Effector memory CD8-positive, alpha-beta T cell (primary cell): Measurements from ENCODE around the gene CLOCK.

ENCODE experiments used
- ATAC-seq: fragments of 150-1000 bp; cut with Tn5 transposase; replicated peaks from 2 replicates; pipeline ENCODE4 v1.10.0; 2021; ENCODE audit warnings: mild to moderate bottlenecking, moderate library complexity
- DNase-seq, 3 experiments: peaks; one replicate each; pipeline ENCODE4 v3.0.0; 2021
- H3K27ac Mint-ChIP-seq, 2 donors: one replicate each; pipeline ENCODE4 v1.8.0; 2022; ENCODE audit warnings: mild to moderate bottlenecking in 2 of 2, mixed read lengths in 2 of 2, moderate library complexity in 2 of 2
- H3K27me3 Mint-ChIP-seq, 2 donors: one replicate each; pipeline ENCODE4 v1.8.0; 2022; ENCODE audit warnings: mixed read lengths in 2 of 2
- H3K36me3 Mint-ChIP-seq: one replicate; pipeline ENCODE4 v1.8.0; 2022; ENCODE audit warnings: mild to moderate bottlenecking, moderate library complexity, mixed read lengths; ENCODE audit not compliant: insufficient read depth
- H3K4me1 Mint-ChIP-seq, 2 donors: one replicate each; pipeline ENCODE4 v1.8.0; 2022; ENCODE audit warnings: low read depth in 2 of 2, mixed read lengths in 2 of 2
- H3K4me3 Mint-ChIP-seq, 2 donors: one replicate each; pipeline ENCODE4 v1.8.0; 2022; ENCODE audit warnings: mild to moderate bottlenecking in 2 of 2, mixed read lengths in 2 of 2, moderate library complexity in 2 of 2
- H3K9me3 Mint-ChIP-seq, 2 donors: one replicate each; pipeline ENCODE4 v1.8.0; 2022; ENCODE audit warnings: mixed read lengths in 2 of 2

CLOCK gene

GRCh38 chr4:55410431-55410830 lies 136.3 kb downstream of the CLOCK start:
- no peak for ATAC-seq
- Mint-ChIP-seq H3K36me3 (peaks cover 41% of the 10 kb centered on the region), H3K4me1 (peaks cover 26 to 33% of the 10 kb centered on the region in 2 donors), H3K27ac (peak overlapping the region; percentile 49 to 74), H3K27me3 (no peaks in the 10 kb centered on the region), H3K9me3 (no peaks in the 10 kb centered on the region), H3K4me3 (no peak overlapping the region)
- no peak for DNase-seq

GRCh38 chr4:55409468-55410171 lies 137.1 kb downstream of the CLOCK start:
- Mint-ChIP-seq H3K27ac (peak overlapping the region; percentile 49 to 74), H3K9me3 (no peaks in the 10 kb centered on the region), H3K4me3 (no peak overlapping the region), H3K4me1 (peaks cover 31 to 33% of the 10 kb centered on the region in 2 donors), H3K36me3 (peaks cover 43% of the 10 kb centered on the region), H3K27me3 (no peaks in the 10 kb centered on the region)
- ATAC-seq (peak; percentile 24), DNase-seq (no peak)

GRCh38 chr4:55407764-55408163 lies 138.9 kb downstream of the CLOCK start:
- H3K27ac Mint-ChIP-seq, result peak overlapping the region in 1 of 2 donors; percentile 31
- H3K36me3 Mint-ChIP-seq, result peaks cover 51% of the 10 kb centered on the region
- DNase-seq (no peak), ATAC-seq (no peak)
- no peak overlapping the region for H3K4me3 Mint-ChIP-seq
- peaks cover 33% of the 10 kb centered on the region in 2 donors for H3K4me1 Mint-ChIP-seq
- no peaks in the 10 kb centered on the region for H3K9me3 Mint-ChIP-seq
- H3K27me3 Mint-ChIP-seq, result no peaks in the 10 kb centered on the region

GRCh38 chr4:55407119-55407518 lies 139.6 kb downstream of the CLOCK start:
- Mint-ChIP-seq H3K4me1 (peaks cover 33% of the 10 kb centered on the region in 2 donors), H3K27me3 (no peaks in the 10 kb centered on the region), H3K27ac (peak overlapping the region; percentile 64 to 84), H3K4me3 (no peak overlapping the region), H3K36me3 (peaks cover 51% of the 10 kb centered on the region), H3K9me3 (no peaks in the 10 kb centered on the region)
- DNase-seq (no peak), ATAC-seq (no peak)

- H3K36me3 Mint-ChIP-seq, result peaks cover 48% of the 10 kb centered on the region
- no peak overlapping the region for H3K4me3 Mint-ChIP-seq
- H3K27me3 Mint-ChIP-seq, result no peaks in the 10 kb centered on the region
Observed at GRCh38 chr4:55406545-55406944, 140.2 kb downstream of the CLOCK start.

GRCh38 chr4:55405073-55405472 lies 141.6 kb downstream of the CLOCK start:
- Mint-ChIP-seq H3K36me3 (peaks cover 47% of the 10 kb centered on the region), H3K4me3 (no peak overlapping the region), H3K27me3 (no peaks in the 10 kb centered on the region), H3K4me1 (peaks cover 34 to 35% of the 10 kb centered on the region in 2 donors), H3K9me3 (no peaks in the 10 kb centered on the region), H3K27ac (no peak overlapping the region)
- DNase-seq, result no peak
- no peak for ATAC-seq

More at GRCh38 chr4:55406545-55406944, 140.2 kb downstream of the CLOCK start:
- Mint-ChIP-seq H3K27ac (peak overlapping the region; percentile 64 to 84), H3K9me3 (no peaks in the 10 kb centered on the region), H3K4me1 (peaks cover 29 to 33% of the 10 kb centered on the region in 2 donors)
- ATAC-seq (no peak), DNase-seq (no peak)

- Mint-ChIP-seq H3K4me1 (peaks cover 36 to 48% of the 10 kb centered on the region in 2 donors), H3K9me3 (no peaks in the 10 kb centered on the region), H3K27ac (peak overlapping the region in 1 of 2 donors; percentile 9), H3K27me3 (no peaks in the 10 kb centered on the region), H3K36me3 (peaks cover 44% of the 10 kb centered on the region), H3K4me3 (peak overlapping the region; percentile 19 to 95)
- ATAC-seq, result no peak
- DNase-seq, result no peak
Observed at GRCh38 chr4:55399581-55399980, 147.1 kb downstream of the CLOCK start.

GRCh38 chr4:55398966-55399365 lies 147.7 kb downstream of the CLOCK start:
- no peak for DNase-seq
- H3K27me3 Mint-ChIP-seq, result no peaks in the 10 kb centered on the region
- H3K27ac Mint-ChIP-seq, result peak overlapping the region in 1 of 2 donors; percentile 9
- peaks cover 38% of the 10 kb centered on the region for H3K36me3 Mint-ChIP-seq
- ATAC-seq, result no peak
- no peaks in the 10 kb centered on the region for H3K9me3 Mint-ChIP-seq
- H3K4me3 Mint-ChIP-seq, result peak overlapping the region; percentile 19 to 95
- H3K4me1 Mint-ChIP-seq, result peaks cover 36 to 48% of the 10 kb centered on the region in 2 donors

- Mint-ChIP-seq H3K36me3 (peaks cover 37% of the 10 kb centered on the region), H3K27ac (peak overlapping the region in 1 of 2 donors; percentile 97), H3K4me3 (peak overlapping the region; percentile 95), H3K9me3 (no peaks in the 10 kb centered on the region), H3K4me1 (peaks cover 34 to 48% of the 10 kb centered on the region in 2 donors), H3K27me3 (no peaks in the 10 kb centered on the region)
- DNase-seq (no peak), ATAC-seq (no peak)
Observed at GRCh38 chr4:55398461-55398860, 148.2 kb downstream of the CLOCK start.

GRCh38 chr4:55397520-55398321 lies 149.0 kb downstream of the CLOCK start:
- Mint-ChIP-seq H3K27me3 (no peaks in the 10 kb centered on the region), H3K4me1 (peaks cover 34 to 48% of the 10 kb centered on the region in 2 donors), H3K27ac (peak overlapping the region; percentile 68 to 97), H3K9me3 (no peaks in the 10 kb centered on the region), H3K4me3 (peak overlapping the region; percentile 95), H3K36me3 (peaks cover 30% of the 10 kb centered on the region)
- ATAC-seq, result no peak
- DNase-seq, result no peak

- H3K36me3 Mint-ChIP-seq, result peaks cover 25% of the 10 kb centered on the region
- DNase-seq, result no peak
Observed at GRCh38 chr4:55397126-55397436, 149.6 kb downstream of the CLOCK start.

GRCh38 chr4:55396308-55397125 lies 150.2 kb downstream of the CLOCK start:
- peak overlapping the region; percentile 68 to 97 for H3K27ac Mint-ChIP-seq
- peaks cover 22% of the 10 kb centered on the region for H3K36me3 Mint-ChIP-seq
- peak in 2 of 3 experiments; percentile 5 to 9 for DNase-seq
- no peaks in the 10 kb centered on the region for H3K27me3 Mint-ChIP-seq
- H3K4me3 Mint-ChIP-seq, result peak overlapping the region; percentile 95
- peak; percentile 9 for ATAC-seq
- H3K9me3 Mint-ChIP-seq, result no peaks in the 10 kb centered on the region
- peaks cover 34 to 48% of the 10 kb centered on the region in 2 donors for H3K4me1 Mint-ChIP-seq

More at GRCh38 chr4:55397126-55397436, 149.6 kb downstream of the CLOCK start:
- Mint-ChIP-seq H3K4me1 (peaks cover 34 to 48% of the 10 kb centered on the region in 2 donors), H3K27me3 (no peaks in the 10 kb centered on the region), H3K27ac (peak overlapping the region; percentile 68 to 97), H3K9me3 (no peaks in the 10 kb centered on the region), H3K4me3 (peak overlapping the region; percentile 95)
- ATAC-seq, result no peak
